ENCODE data around the gene COPS4.
"Not testable (repeated sequence)": the region's sequence is repeated elsewhere in the genome, so short reads cannot be mapped to it uniquely, and the experiment has no call there.

Gene COPS4

GRCh38 chr4:83034630-83035494 lies at the start of gene COPS4:
TSS of gene COPS4 (plus strand) at chr4:83035183. CDS start at chr4:83035225, 42 bp downstream.
- peak; percentile 86 to 96 for DNase-seq

GRCh38 chr4:82987519-82987918 lies 47.5 kb upstream of the COPS4 start:
- not testable (repeated sequence) for DNase-seq

- DNase-seq, result no peak
These were observed 46.6 kb upstream of the COPS4 start for GRCh38 chr4:82988323-82988832.

- no peak for DNase-seq
These were observed 45.2 kb upstream of the COPS4 start for GRCh38 chr4:82989575-82990429.

GRCh38 chr4:82994834-82995233 lies 40.1 kb upstream of the COPS4 start:
- DNase-seq, result no peak

GRCh38 chr4:82998898-82999297 lies 36.1 kb upstream of the COPS4 start:
- no peak for DNase-seq

- DNase-seq, result no peak
These were observed 32.7 kb upstream of the COPS4 start for GRCh38 chr4:83002329-83002728.

- not testable (repeated sequence) for DNase-seq
These were observed 31.8 kb upstream of the COPS4 start for GRCh38 chr4:83003044-83003791.

GRCh38 chr4:83009529-83009928 lies 25.5 kb upstream of the COPS4 start:
- DNase-seq, result no peak

GRCh38 chr4:83010111-83010521 lies 24.9 kb upstream of the COPS4 start:
- no peak for DNase-seq

GRCh38 chr4:83010522-83011318 lies 24.3 kb upstream of the COPS4 start, which contains the start of gene LIN54:
TSS of gene LIN54 (minus strand) at chr4:83010823. CDS start at chr4:82984844, 25,979 bp downstream.
- DNase-seq, result no peak

- no peak for DNase-seq
These were observed 23.2 kb upstream of the COPS4 start for GRCh38 chr4:83011689-83012199.

- no peak for DNase-seq
These were observed 22.7 kb upstream of the COPS4 start for GRCh38 chr4:83012200-83012686.

- peak; percentile 91 to 93 for DNase-seq
These were observed 22.1 kb upstream of the COPS4 start for GRCh38 chr4:83012687-83013419.

- DNase-seq, result no peak
These were observed 21.5 kb upstream of the COPS4 start for GRCh38 chr4:83013420-83013867.

GRCh38 chr4:83013902-83014301 lies 21.1 kb upstream of the COPS4 start:
- DNase-seq, result no peak

GRCh38 chr4:83019794-83020494 lies 15.0 kb upstream of the COPS4 start:
- no peak for DNase-seq

- no peak for DNase-seq
These were observed 12.1 kb upstream of the COPS4 start for GRCh38 chr4:83022724-83023450.

GRCh38 chr4:83023599-83023998 lies 11.4 kb upstream of the COPS4 start:
- not testable (repeated sequence) for DNase-seq
